ENCODE data around the gene ERC2. TPM values are rescaled to one million over a fixed set of nuclear protein-coding genes. Genes with fewer than 3 reads are reported as not detected.

The ERC2 gene
- total RNA-seq, 1 donor from 2014 or later, result not detected

DNA sequence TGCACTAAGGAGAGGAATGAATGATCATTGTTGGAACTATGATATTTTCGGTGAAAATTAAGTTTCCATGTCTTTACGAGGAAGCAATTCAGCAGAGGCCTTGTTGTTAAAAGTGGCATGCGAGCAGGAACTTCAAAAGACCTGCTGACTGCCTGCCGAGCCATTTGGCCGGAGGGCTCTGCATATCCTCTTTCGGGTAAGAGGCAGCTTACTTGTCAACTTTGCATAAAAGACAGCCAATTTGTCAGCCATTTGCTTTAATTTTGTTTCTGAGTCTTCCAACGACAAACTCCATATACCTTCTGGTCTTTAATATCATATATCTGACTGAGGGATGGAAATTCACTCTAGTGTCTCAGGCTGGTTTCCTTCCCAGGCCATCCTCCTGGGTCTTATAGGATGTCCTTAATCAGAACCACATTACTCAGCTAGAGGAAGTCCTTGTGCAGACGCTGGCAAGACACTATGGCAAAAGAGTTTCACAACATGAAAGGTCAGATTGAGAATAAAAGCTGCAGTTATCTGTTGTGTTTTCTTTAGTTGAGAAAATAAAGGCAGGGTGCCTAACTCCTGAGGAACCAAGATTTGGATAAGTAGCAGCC is 852.5 kb downstream of the ERC2 start:
- DNase-seq (ENCODE audit: low spot score), result no peak
- ATAC-seq, result peak; percentile 18

DNA sequence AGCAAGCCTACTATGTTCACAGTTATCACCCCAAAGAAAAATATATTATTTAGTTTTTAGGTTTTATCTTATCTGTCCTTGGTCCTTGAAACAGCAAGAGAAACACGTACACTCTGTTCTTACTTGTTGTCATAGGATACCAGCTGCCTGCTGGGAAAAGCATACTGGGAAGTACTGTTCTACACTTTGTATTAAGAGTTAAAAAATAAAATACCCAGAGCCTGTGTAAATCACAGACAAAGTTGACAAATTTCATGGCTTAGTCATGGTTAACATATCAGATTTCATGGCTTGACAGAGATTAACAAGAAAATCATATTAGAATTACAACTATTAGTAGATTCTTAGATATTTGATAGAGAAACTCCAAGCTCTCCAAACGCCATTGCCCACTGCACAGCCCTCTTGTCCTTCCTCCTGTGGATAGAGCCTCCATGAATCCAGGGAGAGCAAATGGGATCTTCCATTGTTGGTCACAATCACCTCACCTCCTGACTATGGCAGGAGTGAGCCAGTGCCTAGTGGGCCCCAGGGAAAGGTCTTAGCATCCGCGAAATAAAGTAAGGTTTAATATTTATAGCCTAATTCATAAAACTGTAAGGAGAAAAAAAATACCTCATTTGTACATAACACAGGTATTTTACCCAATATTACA is 853.1 kb downstream of the ERC2 start:
- DNase-seq (ENCODE audit: low spot score), result no peak
- no peak for ATAC-seq

DNA sequence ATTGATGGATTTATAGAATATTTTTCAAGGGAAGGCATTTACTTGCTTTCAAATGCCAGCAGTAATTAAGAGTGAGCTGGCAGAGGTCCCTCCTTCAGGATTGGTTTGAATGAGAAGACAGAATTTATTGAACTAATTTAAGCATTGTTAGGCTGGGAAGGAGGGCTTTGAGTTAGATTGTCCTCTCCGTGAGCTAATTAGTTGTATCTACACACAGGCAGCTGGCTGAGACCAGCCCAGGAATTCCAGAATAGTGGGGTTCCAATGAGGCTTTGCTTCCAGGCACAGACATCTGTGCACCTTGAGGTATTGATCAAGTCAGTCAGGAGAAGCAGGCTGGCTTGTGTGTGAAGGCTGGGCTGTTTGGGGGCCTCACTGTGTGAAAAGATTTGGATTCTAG is 857.1 kb downstream of the ERC2 start:
- ATAC-seq (no peak), DNase-seq (ENCODE audit: low spot score) (no peak)

DNA sequence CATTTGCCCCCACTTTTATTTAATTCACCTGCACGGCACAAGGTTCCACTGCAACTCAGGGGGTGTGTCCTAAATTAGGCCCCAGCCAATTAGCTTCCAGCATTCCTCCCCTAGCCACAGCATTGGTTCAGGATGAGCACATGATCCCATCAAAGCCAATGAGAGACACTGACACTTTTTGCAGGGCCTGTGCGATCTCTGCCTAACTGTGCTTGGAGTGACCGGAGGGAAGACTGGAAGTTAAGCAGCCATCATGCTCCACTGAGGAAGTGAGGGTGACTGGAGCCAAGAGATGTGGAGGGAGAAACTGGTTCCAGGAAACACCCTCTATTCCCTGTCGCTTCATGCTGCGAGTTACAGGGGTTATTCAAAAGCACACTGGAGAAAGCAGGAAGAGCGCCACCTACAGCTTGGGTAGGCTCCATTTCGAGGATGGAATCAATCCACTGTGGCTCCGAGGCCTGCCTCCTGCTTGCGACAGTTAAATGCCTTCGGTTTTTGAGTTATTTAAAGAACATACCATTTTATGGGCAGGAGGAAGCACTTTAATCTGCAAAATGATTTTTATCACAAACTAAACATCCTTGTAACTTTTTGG is 858.9 kb downstream of the ERC2 start:
- no peak for DNase-seq (ENCODE audit: low spot score)
- ATAC-seq, result no peak

DNA sequence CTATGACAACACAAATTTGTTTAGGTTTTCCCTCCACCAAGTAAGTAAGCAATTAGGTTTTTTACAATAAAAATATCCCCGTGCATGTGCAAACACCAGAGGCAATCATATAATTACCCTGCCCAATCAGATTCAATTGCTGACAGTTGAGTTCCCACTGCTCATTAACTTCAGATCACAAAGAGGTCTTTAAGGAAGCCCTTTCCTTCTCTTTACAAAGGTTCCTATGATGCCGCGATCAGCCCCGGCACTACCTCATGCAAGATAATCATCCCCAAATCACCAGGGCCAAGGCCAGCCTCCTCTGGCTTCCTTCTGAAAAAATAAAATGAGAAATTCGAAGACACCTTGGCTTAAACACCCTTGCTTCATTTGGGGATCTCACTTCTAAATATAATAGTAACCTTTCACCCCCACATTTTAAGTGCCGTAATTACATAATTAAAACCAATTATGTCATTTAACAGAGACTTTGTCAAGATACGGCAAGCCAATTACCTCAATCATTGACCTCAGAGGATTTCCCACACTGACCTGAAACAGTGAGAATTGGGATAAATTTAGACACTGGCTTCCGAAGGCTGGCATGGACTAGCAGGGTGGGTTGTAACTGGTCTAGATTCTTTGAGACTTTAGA is 859.8 kb downstream of the ERC2 start:
- no peak for DNase-seq (ENCODE audit: low spot score)
- ATAC-seq, result no peak

DNA sequence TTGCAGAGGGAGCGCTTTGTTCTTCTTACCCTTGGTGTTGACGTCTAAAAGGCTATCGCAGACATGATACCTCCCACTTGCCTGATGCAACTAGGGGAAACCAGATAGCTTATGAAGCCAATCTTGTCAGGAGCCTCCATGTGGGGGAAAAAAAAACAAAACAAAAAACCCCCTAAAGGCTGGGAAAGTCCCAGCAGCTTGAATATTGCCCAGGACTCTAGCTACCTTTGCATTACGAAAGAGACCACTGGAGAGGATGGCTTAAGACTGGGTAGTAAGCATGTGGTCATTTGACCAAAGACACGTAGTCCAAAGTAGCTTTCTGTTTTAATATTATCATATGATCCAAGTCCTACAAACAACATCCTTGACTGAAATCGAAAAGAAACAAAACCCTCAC is 860.4 kb downstream of the ERC2 start:
- no peak for DNase-seq (ENCODE audit: low spot score)
- no peak for ATAC-seq

DNA sequence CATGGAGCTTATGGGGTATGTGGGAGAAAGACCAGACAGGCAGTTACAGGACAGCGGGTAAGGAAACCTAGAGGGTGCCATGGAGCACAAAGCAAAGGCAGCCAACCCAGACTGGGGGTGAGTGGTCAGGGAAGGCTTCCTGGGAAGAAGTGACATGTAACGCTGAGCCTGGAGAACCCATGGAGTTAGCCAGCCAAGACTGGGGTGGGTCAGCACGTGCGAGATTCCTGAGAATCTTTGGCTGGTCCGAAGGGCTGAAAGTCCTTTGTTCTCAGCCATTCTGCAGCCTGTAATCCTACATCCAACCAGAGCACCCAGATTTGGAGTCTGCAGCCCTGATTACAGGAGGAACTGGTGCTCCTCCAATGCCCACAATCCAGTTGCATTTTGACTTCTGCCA is 861.1 kb downstream of the ERC2 start:
- ATAC-seq, result no peak
- no peak for DNase-seq (ENCODE audit: low spot score)

DNA sequence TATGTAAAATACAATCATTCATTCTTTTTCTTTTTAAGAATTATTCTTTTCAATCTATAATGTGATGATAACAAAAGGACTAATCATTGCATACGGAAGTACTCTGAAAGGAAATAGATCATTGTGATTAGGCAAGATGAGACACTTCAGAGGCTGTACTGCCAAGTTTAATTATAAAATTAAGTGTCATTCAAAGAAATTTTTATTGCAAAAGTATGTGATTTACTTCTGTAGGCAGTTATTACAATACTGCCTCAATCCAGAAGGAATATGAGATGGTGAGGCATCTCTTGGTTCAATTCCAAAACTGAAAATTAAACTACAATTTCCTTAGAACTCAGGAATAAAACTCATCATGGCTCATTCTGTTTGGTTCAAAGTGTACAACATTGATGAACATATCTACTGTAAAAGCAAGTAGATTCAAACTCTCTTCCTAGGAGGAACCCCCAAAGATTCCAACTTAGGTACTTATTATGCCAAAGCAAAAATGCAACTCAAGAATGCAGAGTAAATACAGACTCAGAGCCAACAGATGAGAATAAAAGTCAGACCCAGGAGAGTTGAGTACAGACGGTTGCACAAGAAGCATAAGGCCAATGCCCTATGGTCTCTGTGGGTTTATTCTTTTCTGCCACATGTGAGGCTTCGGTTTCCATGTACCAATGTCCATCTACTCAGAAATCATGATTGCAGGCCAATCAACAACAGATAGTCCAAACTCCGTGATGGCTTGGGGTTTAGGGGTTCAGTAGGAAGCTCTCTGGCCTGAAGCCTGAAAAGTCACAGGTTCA is 862.6 kb downstream of the ERC2 start:
- peak; percentile 94 for ATAC-seq
- DNase-seq (ENCODE audit: low spot score), result peak; percentile 50

DNA sequence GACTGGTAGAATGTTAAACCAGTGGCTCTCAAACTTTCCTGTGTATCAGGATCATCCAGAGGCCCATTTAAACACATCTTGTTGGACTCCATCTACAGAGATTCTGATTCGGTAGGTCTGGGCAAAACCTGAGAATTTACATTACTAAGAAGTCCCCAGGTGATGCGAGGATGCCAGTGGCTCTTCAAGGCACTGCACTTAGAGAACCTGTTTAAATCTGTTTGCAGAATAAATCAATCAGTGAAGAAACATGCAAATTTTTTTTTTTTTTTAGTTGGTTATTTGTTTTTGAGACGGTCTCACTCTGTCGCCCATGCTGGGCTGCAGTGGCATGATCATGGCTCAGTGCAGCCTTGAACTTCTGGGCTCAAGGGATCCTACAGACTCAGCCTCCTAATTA is 863.4 kb downstream of the ERC2 start:
- no peak for ATAC-seq
- no peak for DNase-seq (ENCODE audit: low spot score)

DNA sequence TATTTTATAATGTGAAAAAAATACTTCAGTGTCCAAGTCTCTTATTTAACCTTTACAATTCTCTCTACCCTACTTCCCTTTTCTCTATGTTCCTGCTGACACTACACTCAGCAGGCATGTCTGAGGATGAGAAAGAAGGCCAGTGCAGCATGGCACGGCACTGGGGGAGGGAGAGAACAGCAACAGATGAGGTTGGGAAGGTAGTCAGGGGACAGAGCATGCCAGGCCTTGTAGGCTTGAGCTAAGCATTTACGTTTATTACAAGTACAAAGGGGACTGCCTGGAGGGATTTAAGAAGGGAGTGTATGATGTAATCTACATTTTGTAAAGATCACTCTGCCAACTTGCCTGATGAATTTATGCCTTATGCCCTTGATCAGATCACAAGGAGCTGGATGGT is 863.9 kb downstream of the ERC2 start:
- no peak for ATAC-seq
- no peak for DNase-seq (ENCODE audit: low spot score)

DNA sequence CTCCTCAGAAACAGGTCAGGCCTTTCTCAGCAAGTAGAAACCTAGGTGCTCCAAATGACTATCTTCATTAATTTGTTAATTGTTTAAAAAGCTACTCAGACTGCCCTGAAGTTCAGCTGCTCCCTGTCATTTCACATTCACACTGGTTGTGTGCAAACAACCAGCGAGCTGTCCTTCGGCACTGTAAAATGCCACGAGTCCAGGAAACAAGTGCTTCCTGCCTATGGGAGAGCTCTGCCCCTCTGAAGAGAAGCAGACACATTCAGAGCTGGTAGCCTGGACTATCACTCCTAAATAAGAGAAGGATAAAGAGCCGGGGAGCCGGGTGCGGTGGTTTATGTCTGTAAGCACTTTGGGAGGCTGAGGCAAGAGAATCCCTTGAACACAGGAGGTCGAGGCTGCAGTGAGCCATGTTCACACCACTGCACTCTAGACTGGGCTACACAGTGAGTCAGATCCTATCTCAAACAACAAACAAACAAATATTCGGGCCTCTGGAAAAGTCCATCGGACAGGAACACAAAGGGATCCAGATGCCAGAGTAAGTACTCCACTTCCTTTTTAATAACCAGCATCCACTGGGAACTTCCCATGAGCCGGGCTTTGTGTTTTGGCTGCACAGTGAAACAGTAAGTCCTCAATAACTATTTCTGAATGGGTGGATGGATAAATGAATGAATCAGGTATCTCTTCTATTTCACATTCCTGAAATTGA is 866.7 kb downstream of the ERC2 start:
- DNase-seq (ENCODE audit: low spot score) (no peak), ATAC-seq (no peak)

DNA sequence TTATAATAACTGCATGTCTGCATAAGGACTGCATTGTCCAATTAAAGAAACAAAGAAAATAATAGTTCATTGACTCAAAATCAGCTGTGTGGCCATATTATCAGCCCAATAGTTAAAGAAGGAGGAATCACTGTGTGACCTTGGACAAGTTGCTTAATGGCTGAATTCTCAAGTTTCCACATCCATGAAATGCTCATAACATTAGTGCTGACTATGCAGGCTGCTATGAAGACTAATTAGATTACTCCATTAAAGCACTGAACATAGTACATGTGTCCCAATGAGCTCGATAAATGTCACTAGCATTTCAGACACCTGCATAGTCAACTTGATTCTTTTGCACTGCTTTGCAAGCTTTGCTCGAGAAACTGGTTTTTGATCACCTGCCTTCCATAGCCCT is 870.0 kb downstream of the ERC2 start:
- DNase-seq (ENCODE audit: low spot score), result no peak
- no peak for ATAC-seq

DNA sequence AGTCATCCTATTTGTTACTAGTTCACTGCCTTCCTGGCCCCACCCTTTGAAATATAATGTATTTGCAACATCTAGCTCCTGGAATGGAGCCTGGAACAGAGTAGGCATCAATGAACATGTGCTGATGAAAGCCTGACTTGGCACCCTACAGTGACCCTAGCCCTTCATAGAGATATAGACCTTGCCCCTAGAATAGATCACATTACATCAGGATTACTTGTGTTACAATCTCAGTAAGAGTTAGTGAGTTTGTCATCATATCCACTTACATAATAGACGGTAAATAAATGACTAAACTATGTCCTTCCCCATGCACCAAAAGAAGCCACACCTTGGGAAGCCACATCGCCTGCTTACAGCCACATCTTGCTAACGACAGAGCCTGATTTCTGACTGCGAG is 870.6 kb downstream of the ERC2 start:
- ATAC-seq (peak; percentile 88), DNase-seq (ENCODE audit: low spot score) (peak; percentile 62)

DNA sequence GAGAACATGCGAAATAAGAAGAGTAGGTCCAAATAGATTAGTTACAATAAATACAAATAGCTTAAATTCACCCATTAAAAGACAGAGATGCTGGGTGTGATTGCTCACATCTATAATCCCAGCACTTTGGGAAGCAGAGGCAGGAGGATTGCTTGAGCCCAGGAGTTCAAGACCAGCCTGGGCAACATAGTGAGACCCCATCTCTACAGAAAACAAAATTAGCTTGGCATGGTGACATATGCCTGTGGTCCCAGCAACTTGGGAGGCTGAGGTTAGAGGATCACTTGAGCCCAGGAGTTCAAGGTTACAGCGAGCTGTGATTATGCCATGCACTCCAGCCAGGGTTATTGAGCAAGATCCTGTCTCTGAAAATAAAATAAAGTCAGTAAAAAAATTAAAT is 872.1 kb downstream of the ERC2 start:
- ATAC-seq, result no peak

DNA sequence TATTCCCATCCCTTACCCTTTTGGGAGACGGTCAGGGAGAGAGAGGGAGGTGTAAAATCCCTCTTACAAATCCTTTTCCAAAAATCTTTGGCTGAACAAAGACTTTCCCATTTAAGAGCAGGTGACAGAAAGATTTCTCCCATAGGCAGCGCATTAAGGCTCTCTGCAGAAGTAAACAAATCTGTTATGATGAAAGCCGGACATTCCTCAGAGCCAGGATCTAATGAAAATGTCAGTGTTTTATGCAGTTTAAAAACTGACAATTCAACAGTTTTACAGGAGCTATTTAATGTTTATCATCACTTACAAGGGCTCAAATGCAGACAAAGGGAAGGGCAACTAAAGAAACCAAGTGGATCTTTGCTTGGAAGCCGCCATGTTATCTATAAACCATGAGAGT is 872.8 kb downstream of the ERC2 start:
- no peak for ATAC-seq
- DNase-seq (ENCODE audit: low spot score), result no peak

More for the DNA sequence above, 872.1 kb downstream of the ERC2 start:
- DNase-seq (ENCODE audit: low spot score), result no peak

DNA sequence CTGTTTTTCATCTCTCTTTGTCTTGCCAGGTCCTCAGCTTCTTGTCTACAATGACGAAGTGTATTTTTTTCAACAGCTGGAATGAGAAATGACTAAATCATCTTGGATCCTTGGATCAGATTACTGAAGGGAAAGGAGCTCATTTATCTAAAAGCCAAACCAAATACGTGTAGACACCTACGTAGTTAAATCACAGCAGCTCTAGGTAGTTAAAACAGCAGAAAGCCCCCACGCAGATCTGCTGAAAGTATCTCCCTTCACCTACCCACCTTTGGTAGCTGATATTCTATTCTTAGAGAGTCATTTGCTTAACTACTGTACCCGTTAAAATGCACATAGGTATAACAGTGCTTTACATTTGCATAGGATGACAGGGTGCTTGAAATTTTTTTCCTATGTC is 875.7 kb downstream of the ERC2 start:
- DNase-seq (ENCODE audit: low spot score) (no peak), ATAC-seq (no peak)

DNA sequence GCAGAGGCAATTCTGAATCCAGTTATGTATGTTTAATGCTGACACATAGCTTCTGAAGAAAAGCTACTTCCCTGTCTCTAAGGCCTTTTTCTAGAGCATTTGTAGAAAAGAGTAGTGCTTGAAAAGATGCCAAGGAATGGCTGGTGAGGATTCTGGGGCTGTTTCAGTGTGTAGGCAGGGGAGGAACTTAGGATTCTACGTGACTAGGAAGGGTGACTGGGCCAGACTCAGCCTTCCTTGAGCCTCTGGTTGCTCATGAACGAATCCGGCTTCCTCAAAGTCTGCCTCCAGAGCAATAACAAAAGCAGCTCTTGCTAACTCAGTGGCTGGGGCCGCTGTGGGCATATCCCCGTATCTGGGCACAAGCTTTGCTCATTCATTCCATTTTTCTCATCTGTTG is 876.4 kb downstream of the ERC2 start:
- no peak for DNase-seq (ENCODE audit: low spot score)

DNA sequence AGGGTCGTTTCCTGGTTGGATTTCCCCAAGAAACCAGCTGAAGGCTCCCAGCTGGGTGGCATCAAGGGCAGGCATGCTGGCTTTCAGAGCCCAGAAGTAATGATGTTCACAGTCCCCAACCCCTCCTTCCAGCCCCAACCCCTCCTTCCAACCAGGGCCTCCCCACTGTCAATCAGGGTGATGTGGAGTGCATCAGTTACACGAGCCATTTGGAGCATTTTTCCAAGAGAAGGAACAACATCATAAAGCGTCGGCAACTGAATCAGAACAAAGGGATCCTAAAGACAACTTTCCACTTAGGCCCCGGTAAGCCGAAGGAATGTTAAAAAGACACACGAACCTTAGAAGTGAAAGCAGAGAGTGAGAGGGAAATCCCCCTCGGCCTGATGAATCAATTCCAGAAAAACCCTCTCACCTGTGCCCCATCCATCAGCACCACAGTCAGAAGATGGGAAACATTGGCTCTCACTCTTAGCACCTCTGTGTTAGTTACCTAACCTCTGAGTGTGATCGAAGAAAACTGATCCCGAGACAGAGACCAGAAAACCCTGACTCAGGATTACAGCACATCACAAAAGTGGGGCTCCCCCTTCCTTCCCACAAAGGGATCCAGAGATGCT is 880.0 kb downstream of the ERC2 start:
- no peak for DNase-seq (ENCODE audit: low spot score)
- ATAC-seq, result no peak

More for the DNA sequence above, 876.4 kb downstream of the ERC2 start:
- ATAC-seq, result peak; percentile 26

DNA sequence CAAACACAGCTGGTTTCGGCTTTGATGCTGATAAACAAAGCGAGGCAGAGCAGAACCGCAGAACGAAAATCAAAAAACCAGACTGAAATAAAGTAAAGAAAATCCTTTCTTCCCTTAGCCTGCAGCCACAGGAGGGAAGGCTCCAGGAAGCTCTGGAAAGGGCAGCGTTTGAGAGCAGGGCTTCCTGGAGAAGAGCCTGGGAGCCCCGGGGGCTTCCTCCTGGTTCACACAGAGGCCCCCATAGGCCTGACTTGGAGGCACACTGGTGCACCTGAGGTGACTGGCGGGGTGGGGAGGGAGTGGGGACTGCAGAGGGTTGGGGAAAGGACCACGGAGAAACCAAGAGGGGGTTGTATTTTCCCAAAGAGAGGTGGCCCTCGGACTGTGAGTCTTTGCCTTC is 882.4 kb downstream of the ERC2 start:
- no peak for ATAC-seq
- no peak for DNase-seq (ENCODE audit: low spot score)

DNA sequence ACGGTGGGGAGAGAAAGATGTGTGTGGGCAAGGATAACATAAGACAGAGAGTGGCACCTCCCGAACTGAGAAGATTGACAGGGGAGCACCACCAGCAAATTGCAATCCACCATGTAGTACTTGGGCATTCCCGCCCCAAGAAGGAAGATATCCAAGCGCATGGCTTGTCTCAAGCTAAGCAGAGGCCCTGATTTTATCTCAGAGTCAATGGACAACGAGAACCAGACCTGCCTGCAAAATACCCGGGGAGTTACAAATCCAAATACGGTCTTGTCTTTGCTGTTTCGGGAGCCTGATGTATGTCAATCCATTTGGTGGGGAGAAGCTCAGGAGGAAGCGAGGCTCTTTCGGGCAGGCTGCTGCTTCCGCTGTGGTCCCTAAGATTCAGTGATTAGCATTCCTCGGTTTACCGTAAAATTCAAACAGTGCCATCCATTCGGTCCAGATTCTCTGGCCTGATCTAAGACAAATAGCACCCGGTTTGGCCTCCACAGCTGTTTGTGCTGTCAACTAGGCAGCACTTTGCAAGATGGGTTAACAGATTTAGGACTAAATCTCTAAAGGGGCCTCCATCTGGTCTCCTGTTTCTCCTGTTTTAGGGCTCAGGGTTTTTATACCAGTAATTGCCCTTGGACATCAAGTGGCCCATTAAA is 883.4 kb downstream of the ERC2 start:
- DNase-seq (ENCODE audit: low spot score) (no peak), ATAC-seq (no peak)
